ENCODE results near the gene FHAD1.

The FHAD1 gene

GRCh38 chr1:15400627-15401026, 153.6 kb downstream of the FHAD1 start:
- Histone ChIP-seq H3K27me3 (ENCODE audit: control insufficient read depth, insufficient read depth, low read length) (no peaks in the 10 kb centered on the region), H3K27ac (ENCODE audit: low read length) (no peak overlapping the region), H3K4me3 (ENCODE audit: low read length) (no peak overlapping the region), H3K4me1 (ENCODE audit: control insufficient read depth, insufficient read depth, low read length) (no peaks in the 10 kb centered on the region), H3K36me3 (ENCODE audit: control insufficient read depth, insufficient read depth, low read length) (no peaks in the 10 kb centered on the region), H3K9me3 (ENCODE audit: control insufficient read depth, insufficient read depth, low read length) (no peaks in the 10 kb centered on the region)
- no CpG with 5 or more reads among the region's 3 CpGs for WGBS (ENCODE audit: insufficient coverage, insufficient read length)
- no peak for DNase-seq (ENCODE audit: low read depth, low spot score)

- H3K36me3 ChIP-seq (ENCODE audit: control insufficient read depth, insufficient read depth, low read length), result no peaks in the 10 kb centered on the region
- DNase-seq (ENCODE audit: low read depth, low spot score), result no peak
- H3K27me3 ChIP-seq (ENCODE audit: control insufficient read depth, insufficient read depth, low read length), result no peaks in the 10 kb centered on the region
- no peak overlapping the region for H3K4me3 ChIP-seq (ENCODE audit: low read length)
- H3K27ac ChIP-seq (ENCODE audit: low read length), result no peak overlapping the region
- no peaks in the 10 kb centered on the region for H3K9me3 ChIP-seq (ENCODE audit: control insufficient read depth, insufficient read depth, low read length)
- no peaks in the 10 kb centered on the region for H3K4me1 ChIP-seq (ENCODE audit: control insufficient read depth, insufficient read depth, low read length)
- WGBS (ENCODE audit: insufficient coverage, insufficient read length), result no CpG with 5 or more reads among the region's 7 CpGs
These were observed 154.5 kb downstream of the FHAD1 start for GRCh38 chr1:15401391-15402055.

DNA sequence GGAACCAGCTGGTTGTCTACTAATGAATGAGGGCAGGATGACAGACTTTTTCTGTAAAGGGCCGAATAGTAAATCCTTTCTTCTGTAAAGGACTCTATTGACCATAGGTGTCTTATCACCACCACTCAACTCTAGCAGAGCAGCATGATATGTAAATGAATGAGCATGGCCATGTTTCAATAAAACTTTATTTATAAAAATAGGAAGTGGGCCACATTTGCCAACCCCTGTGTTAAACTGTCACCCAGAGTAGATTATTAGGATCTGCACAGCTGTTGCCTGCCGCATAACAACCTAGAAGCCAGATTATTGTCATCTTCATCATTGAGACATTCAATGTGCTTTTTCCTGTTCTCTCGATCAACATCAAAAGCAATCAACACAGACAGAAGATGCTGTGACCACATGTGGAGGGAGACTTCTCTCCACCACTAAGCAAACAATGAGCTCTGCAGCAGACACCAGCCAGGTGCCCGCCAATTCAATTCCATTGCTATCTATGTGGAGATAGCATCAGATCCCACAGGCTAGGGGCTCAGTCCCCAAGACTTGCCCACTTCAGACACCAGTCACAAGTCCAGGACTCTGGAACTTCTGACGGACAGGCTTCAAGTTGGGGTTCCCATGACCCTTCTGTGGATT, 155.9 kb downstream of the FHAD1 start:
- H3K4me1 ChIP-seq (ENCODE audit: control insufficient read depth, insufficient read depth, low read length), result no peaks in the 10 kb centered on the region
- no CpG with 5 or more reads among the region's 5 CpGs for WGBS (ENCODE audit: insufficient coverage, insufficient read length)

GRCh38 chr1:15403962-15404580, 157.0 kb downstream of the FHAD1 start:
- Histone ChIP-seq H3K4me1 (ENCODE audit: control insufficient read depth, insufficient read depth, low read length) (peaks cover 2% of the 10 kb centered on the region; the same call in 1 of the 2 replicates), H3K4me3 (ENCODE audit: low read length) (no peak overlapping the region), H3K27ac (ENCODE audit: low read length) (no peak overlapping the region), H3K36me3 (ENCODE audit: control insufficient read depth, insufficient read depth, low read length) (no peaks in the 10 kb centered on the region), H3K27me3 (ENCODE audit: control insufficient read depth, insufficient read depth, low read length) (no peaks in the 10 kb centered on the region; the same call in 1 of the 2 replicates), H3K9me3 (ENCODE audit: control insufficient read depth, insufficient read depth, low read length) (no peaks in the 10 kb centered on the region)
- WGBS (ENCODE audit: insufficient coverage, insufficient read length), result no CpG with 5 or more reads among the region's 9 CpGs
- no peak for DNase-seq (ENCODE audit: low read depth, low spot score)

More for the DNA sequence above, 155.9 kb downstream of the FHAD1 start:
- Histone ChIP-seq H3K4me3 (ENCODE audit: low read length) (no peak overlapping the region), H3K27me3 (ENCODE audit: control insufficient read depth, insufficient read depth, low read length) (no peaks in the 10 kb centered on the region; the same call in 1 of the 2 replicates), H3K27ac (ENCODE audit: low read length) (no peak overlapping the region), H3K9me3 (ENCODE audit: control insufficient read depth, insufficient read depth, low read length) (no peaks in the 10 kb centered on the region), H3K36me3 (ENCODE audit: control insufficient read depth, insufficient read depth, low read length) (no peaks in the 10 kb centered on the region)
- no peak for DNase-seq (ENCODE audit: low read depth, low spot score)

- WGBS (ENCODE audit: insufficient coverage, insufficient read length), result no CpG with 5 or more reads among the region's 9 CpGs
- H3K4me3 ChIP-seq (ENCODE audit: low read length), result no peak overlapping the region
- H3K4me1 ChIP-seq (ENCODE audit: control insufficient read depth, insufficient read depth, low read length), result peaks cover 2% of the 10 kb centered on the region
- no peaks in the 10 kb centered on the region for H3K36me3 ChIP-seq (ENCODE audit: control insufficient read depth, insufficient read depth, low read length)
- H3K27me3 ChIP-seq (ENCODE audit: control insufficient read depth, insufficient read depth, low read length), result no peaks in the 10 kb centered on the region; the same call in 1 of the 2 replicates
- no peak for DNase-seq (ENCODE audit: low read depth, low spot score)
- H3K27ac ChIP-seq (ENCODE audit: low read length), result no peak overlapping the region
- no peaks in the 10 kb centered on the region for H3K9me3 ChIP-seq (ENCODE audit: control insufficient read depth, insufficient read depth, low read length)
These were observed 158.3 kb downstream of the FHAD1 start for GRCh38 chr1:15405106-15405850.

GRCh38 chr1:15406614-15407559, 159.9 kb downstream of the FHAD1 start:
- DNase-seq (ENCODE audit: low read depth, low spot score), result no peak
- Histone ChIP-seq H3K36me3 (ENCODE audit: control insufficient read depth, insufficient read depth, low read length) (no peaks in the 10 kb centered on the region), H3K27me3 (ENCODE audit: control insufficient read depth, insufficient read depth, low read length) (no peaks in the 10 kb centered on the region; the same call in 1 of the 2 replicates), H3K4me3 (ENCODE audit: low read length) (no peak overlapping the region), H3K4me1 (ENCODE audit: control insufficient read depth, insufficient read depth, low read length) (peaks cover 6% of the 10 kb centered on the region), H3K27ac (ENCODE audit: low read length) (no peak overlapping the region), H3K9me3 (ENCODE audit: control insufficient read depth, insufficient read depth, low read length) (no peaks in the 10 kb centered on the region)
- WGBS (ENCODE audit: insufficient coverage, insufficient read length), result no CpG with 5 or more reads among the region's 11 CpGs

GRCh38 chr1:15407580-15407979, 160.6 kb downstream of the FHAD1 start:
- Histone ChIP-seq H3K36me3 (ENCODE audit: control insufficient read depth, insufficient read depth, low read length) (no peaks in the 10 kb centered on the region), H3K4me1 (ENCODE audit: control insufficient read depth, insufficient read depth, low read length) (peaks cover 6% of the 10 kb centered on the region), H3K9me3 (ENCODE audit: control insufficient read depth, insufficient read depth, low read length) (no peaks in the 10 kb centered on the region), H3K27me3 (ENCODE audit: control insufficient read depth, insufficient read depth, low read length) (no peaks in the 10 kb centered on the region; the same call in 1 of the 2 replicates), H3K4me3 (ENCODE audit: low read length) (no peak overlapping the region), H3K27ac (ENCODE audit: low read length) (no peak overlapping the region)
- no CpG with 5 or more reads among the region's 7 CpGs for WGBS (ENCODE audit: insufficient coverage, insufficient read length)
- DNase-seq (ENCODE audit: low read depth, low spot score), result no peak

DNA sequence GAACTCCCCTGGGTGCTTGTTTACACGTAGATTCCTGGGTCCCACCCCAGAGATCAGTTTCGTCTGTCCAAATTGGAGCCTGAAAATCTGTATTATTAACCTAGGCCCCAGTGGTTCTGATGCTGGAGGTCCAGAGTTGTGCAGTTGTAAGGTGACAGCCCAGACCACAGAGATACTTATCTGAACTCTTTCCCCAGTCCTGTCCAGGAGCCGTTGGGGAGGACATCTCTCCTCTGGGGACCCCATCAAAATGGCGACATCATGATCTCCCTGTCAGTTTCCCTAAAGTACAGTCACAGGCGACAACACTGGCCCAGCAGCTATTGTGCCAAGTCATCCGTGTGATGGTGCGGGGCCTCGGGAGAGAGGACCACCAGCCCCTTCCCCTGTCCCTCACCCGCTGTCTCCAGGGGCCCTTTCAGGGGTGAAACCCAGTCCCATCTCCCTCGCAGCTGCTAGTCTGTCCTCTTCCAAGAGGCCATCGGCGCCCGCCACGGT, 161.9 kb downstream of the FHAD1 start:
- DNase-seq (ENCODE audit: low read depth, low spot score), result no peak
- H3K4me1 ChIP-seq (ENCODE audit: control insufficient read depth, insufficient read depth, low read length), result peaks cover 6% of the 10 kb centered on the region
- H3K27ac ChIP-seq (ENCODE audit: low read length), result no peak overlapping the region
- no peaks in the 10 kb centered on the region for H3K36me3 ChIP-seq (ENCODE audit: control insufficient read depth, insufficient read depth, low read length)
- no peaks in the 10 kb centered on the region for H3K9me3 ChIP-seq (ENCODE audit: control insufficient read depth, insufficient read depth, low read length)
- no peaks in the 10 kb centered on the region; the same call in 1 of the 2 replicates for H3K27me3 ChIP-seq (ENCODE audit: control insufficient read depth, insufficient read depth, low read length)
- H3K4me3 ChIP-seq (ENCODE audit: low read length), result peak overlapping the region; percentile 96; the same call in 1 of the 2 replicates
- no CpG with 5 or more reads among the region's 14 CpGs for WGBS (ENCODE audit: insufficient coverage, insufficient read length)

DNA sequence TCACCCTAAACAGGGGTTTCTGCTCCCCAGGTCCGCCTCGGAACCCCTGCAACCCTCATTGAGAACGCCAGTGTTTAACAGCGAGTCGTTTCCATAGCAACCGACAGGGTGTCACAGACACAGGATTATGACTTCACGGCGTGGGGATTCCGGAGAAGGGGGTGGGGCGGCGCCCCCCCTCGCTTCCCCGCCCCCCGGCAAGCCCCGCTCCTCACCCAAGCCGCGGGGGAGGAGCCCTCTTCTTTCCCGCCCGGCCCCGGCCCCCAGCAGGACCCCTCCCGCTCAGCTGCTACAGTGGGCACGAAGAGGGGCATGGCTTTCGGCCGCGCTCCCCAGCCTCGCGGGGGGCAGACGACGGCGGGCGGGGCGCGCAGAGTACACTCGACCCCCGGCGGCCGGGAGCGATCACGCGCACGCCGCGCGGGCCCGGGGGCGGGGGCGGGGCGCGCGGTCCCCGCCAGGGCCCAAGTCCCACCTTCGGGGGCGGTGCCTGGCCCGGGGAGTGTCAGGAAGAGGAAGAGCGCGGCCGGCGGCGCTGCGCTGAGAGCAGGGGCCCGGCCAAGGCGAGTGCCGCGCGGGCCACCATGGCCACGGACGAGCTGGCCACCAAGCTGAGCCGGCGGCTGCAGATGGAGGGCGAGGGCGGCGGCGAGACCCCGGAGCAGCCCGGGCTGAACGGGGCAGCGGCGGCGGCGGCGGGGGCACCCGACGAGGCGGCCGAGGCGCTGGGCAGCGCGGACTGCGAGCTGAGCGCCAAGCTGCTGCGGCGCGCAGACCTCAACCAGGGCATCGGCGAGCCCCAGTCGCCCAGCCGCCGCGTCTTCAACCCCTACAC, 162.6 kb downstream of the FHAD1 start, which contains the start of gene EFHD2:
TSS of gene EFHD2 (plus strand) at position 501 of the 835 bp plus-strand sequence. CDS start at position 585, 84 bp downstream.
- DNase-seq (ENCODE audit: low read depth, low spot score), result no peak
- WGBS (ENCODE audit: insufficient coverage, insufficient read length), result no CpG with 5 or more reads among the region's 99 CpGs
- Histone ChIP-seq H3K4me1 (ENCODE audit: control insufficient read depth, insufficient read depth, low read length) (peaks cover 6% of the 10 kb centered on the region), H3K27me3 (ENCODE audit: control insufficient read depth, insufficient read depth, low read length) (no peaks in the 10 kb centered on the region; the same call in 1 of the 2 replicates), H3K36me3 (ENCODE audit: control insufficient read depth, insufficient read depth, low read length) (no peaks in the 10 kb centered on the region), H3K27ac (ENCODE audit: low read length) (no peak within 1 kb of the TSS), H3K9me3 (ENCODE audit: control insufficient read depth, insufficient read depth, low read length) (no peaks in the 10 kb centered on the region), H3K4me3 (ENCODE audit: low read length) (peak within 1 kb of the TSS; percentile 96)

Data from iPS DF 6.9 (cell line).